WERI-Rb-1 (cell line): ENCODE measurements around the gene LY86.

Experiments
- DNase-seq: peaks from one replicate; pipeline ENCODE4 v3.0.0-alpha.2; 2020
- H3K27ac ChIP-seq: fragments of 250-450 bp; sonication (Bioruptor Pico); 2 replicates; pipeline ENCODE4 v1.5.1; 2020; ENCODE audit warnings: mild to moderate bottlenecking, moderate library complexity
- H3K27me3 ChIP-seq: fragments of 250-450 bp; sonication (Bioruptor Pico); 2 replicates; pipeline ENCODE4 v1.5.1; 2021; ENCODE audit warnings: mild to moderate bottlenecking, low read depth, moderate library complexity; ENCODE audit not compliant: insufficient read depth, severe bottlenecking
- H3K36me3 ChIP-seq: fragments of 250-450 bp; sonication (Bioruptor Pico); 2 replicates; pipeline ENCODE4 v1.5.1; 2020; ENCODE audit warnings: mild to moderate bottlenecking, moderate library complexity
- H3K4me3 ChIP-seq: 2 replicates; pipeline ENCODE4 v1.5.1; 2011; ENCODE audit warnings: low read depth, mild to moderate bottlenecking, control low read depth, low read length
- H3K9me3 ChIP-seq: fragments of 250-450 bp; sonication (Bioruptor Pico); 2 replicates; pipeline ENCODE4 v1.5.1; 2021; ENCODE audit warnings: mild to moderate bottlenecking, moderate library complexity; ENCODE audit not compliant: severe bottlenecking
- TF ChIP-seq, protein P1 (sequence below): IDR thresholded peaks from 2 replicates; pipeline ENCODE4 v1.5.1; 2011; ENCODE audit warnings: low read depth, mild to moderate bottlenecking, control low read depth, inconsistent platforms, low read length

LY86 gene

DNA sequence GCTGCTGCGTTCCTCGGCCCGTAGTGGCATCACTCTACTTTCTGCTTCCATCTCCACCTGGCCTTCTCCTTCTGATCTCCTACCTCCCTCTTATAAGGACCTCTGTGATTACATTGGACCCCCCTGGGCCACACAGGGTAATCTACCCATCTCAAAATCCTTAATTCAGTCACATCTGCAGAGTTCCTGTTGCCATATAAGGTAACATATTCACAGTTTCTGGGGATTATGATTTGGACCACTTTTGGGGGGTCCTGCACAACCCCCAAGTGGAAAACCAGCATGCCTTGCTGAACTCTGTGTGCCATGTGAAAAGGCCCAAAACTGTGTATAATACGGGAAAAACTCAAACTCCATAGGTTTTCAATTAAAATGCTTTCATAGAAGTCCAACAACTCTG, 51.1 kb downstream of the LY86 start:
- Histone ChIP-seq H3K27me3 (no peaks in the 10 kb centered on the region), H3K36me3 (no peaks in the 10 kb centered on the region), H3K4me3 (no peak overlapping the region), H3K27ac (no peak overlapping the region), H3K9me3 (peaks cover 3% of the 10 kb centered on the region)
- no peak for DNase-seq
- TF ChIP-seq, protein P1, sequence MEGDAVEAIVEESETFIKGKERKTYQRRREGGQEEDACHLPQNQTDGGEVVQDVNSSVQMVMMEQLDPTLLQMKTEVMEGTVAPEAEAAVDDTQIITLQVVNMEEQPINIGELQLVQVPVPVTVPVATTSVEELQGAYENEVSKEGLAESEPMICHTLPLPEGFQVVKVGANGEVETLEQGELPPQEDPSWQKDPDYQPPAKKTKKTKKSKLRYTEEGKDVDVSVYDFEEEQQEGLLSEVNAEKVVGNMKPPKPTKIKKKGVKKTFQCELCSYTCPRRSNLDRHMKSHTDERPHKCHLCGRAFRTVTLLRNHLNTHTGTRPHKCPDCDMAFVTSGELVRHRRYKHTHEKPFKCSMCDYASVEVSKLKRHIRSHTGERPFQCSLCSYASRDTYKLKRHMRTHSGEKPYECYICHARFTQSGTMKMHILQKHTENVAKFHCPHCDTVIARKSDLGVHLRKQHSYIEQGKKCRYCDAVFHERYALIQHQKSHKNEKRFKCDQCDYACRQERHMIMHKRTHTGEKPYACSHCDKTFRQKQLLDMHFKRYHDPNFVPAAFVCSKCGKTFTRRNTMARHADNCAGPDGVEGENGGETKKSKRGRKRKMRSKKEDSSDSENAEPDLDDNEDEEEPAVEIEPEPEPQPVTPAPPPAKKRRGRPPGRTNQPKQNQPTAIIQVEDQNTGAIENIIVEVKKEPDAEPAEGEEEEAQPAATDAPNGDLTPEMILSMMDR, result no peak

DNA sequence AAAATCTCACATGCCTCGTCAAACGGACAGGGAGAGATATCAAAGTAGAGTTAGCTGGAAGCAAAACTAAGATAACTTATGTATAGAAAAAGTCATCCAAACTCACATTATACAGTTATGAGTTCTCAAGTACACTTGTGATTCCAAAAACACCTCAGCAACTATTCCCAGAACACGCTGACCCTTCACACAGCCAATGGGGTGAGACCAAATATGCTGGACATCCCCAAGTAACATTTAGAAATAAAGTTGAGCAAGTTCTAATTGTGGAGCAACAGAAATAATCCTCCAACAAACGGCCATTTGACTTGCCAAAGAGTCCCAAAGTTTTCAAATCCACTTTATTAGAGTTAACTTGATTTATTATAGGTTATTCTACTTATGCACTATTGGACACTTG, 52.4 kb downstream of the LY86 start:
- TF ChIP-seq, protein P1, result no peak
- no peak for DNase-seq
- H3K36me3 ChIP-seq, result no peaks in the 10 kb centered on the region

GRCh38 chr6:6643398-6643797, 54.9 kb downstream of the LY86 start:
- Histone ChIP-seq H3K27me3 (no peaks in the 10 kb centered on the region), H3K4me3 (no peak overlapping the region), H3K36me3 (no peaks in the 10 kb centered on the region), H3K9me3 (peaks cover 14% of the 10 kb centered on the region), H3K27ac (no peak overlapping the region)
- TF ChIP-seq, protein P1, result no peak
- DNase-seq, result no peak

More for the DNA sequence above, 52.4 kb downstream of the LY86 start:
- Histone ChIP-seq H3K9me3 (peaks cover 3% of the 10 kb centered on the region), H3K4me3 (no peak overlapping the region), H3K27ac (no peak overlapping the region), H3K27me3 (no peaks in the 10 kb centered on the region)

DNA sequence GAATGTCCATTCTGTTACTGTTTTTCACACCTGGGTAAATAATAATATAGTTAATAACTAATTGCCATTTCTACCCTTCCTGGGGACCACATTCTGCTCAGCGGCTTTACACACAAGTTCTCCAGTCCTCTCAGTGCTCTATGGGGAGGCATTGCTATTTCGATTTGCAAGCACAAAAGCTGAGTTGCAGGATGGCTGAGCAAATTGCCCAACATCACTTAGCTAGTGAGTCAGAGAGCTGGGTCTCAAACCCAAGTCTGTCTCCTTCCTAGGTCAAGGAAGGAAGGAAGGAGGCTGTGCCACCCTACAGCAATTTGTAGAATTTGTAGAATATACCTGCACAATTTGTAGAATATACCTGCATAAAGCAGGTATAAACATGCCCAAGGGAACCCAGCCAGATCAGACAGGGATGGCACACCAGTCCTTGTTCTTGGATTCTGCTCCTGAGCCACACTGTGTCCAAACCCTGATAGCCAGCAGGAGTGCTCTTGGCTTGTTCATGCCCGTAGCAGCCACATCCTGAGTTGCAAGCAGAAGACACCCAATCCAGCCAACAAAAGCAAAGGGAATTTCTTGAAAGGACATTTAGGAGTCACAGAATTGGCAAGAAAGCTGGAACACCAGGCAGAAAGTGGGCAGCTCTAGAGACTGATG, 56.9 kb downstream of the LY86 start:
- TF ChIP-seq, protein P1, result no peak
- peaks cover 20% of the 10 kb centered on the region for H3K9me3 ChIP-seq
- no peaks in the 10 kb centered on the region for H3K27me3 ChIP-seq
- DNase-seq, result no peak
- no peaks in the 10 kb centered on the region for H3K36me3 ChIP-seq
- H3K27ac ChIP-seq, result no peak overlapping the region
- no peak overlapping the region for H3K4me3 ChIP-seq

DNA sequence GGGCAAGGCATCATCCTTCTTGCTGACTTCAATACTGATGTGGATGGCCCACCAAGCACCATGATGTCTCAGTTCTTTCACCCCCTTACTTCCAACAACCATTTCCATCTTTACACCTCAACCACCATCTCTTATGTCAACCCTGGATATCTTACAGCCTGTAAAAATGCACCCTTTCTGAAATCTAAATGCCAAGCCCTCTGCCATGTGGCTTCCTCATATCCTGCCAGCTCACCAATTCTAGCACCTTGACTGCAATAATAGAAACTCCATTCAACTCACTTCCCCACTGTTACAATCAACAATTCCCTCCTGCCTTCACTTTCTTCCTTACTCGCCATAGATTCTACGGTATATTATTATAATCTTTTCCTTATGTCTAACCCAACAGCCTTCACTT, 57.9 kb downstream of the LY86 start:
- no peaks in the 10 kb centered on the region for H3K27me3 ChIP-seq
- TF ChIP-seq, protein P1, result no peak
- H3K9me3 ChIP-seq, result peaks cover 23% of the 10 kb centered on the region
- no peak for DNase-seq
- H3K4me3 ChIP-seq, result no peak overlapping the region
- no peak overlapping the region for H3K27ac ChIP-seq
- H3K36me3 ChIP-seq, result no peaks in the 10 kb centered on the region

DNA sequence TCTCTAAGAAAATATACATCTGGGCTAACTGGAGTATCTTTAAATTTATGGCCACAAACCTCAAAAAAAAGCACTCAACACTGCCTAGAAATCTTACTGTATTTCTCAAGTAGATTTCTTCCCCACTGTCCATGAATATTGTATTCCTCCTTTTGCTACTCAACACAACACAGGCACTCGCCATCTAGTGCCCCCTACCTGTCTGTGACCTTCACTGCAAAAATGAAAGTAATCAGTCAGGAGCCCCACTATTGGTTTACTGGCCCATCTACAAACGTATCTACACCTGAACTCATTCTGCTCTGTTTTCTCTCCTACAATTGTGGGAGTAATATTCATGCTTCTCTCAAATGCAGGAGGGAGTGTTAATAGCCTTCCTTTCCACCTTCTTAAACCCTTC, 58.3 kb downstream of the LY86 start:
- no peaks in the 10 kb centered on the region for H3K36me3 ChIP-seq
- H3K4me3 ChIP-seq, result no peak overlapping the region
- TF ChIP-seq, protein P1, result 0 out of 2 replicates have a peak, but pooled peaks have one; percentile 3
- no peaks in the 10 kb centered on the region for H3K27me3 ChIP-seq
- no peak for DNase-seq
- peaks cover 23% of the 10 kb centered on the region for H3K9me3 ChIP-seq
- H3K27ac ChIP-seq, result no peak overlapping the region
